T47D (cell line): ENCODE measurements around the gene ATXN2.

Experiments
- DNase-seq, 2 experiments: peaks; one replicate each; pipeline versions ENCODE4 v3.0.0 to v3.0.0-alpha.2; 2011 to 2012; ENCODE audit warnings: low read depth in 1 of 2, low spot score in 1 of 2
- JUND ChIP-seq: IDR thresholded peaks from 2 replicates; pipeline ENCODE4 v1.6.1; 2012; ENCODE audit warnings: low read depth
- in situ Hi-C: cut with HindIII; loops from 2 replicates; pipeline ENCODE4 v1.10.0; 2016; ENCODE audit warnings: low sequenced_read_pairs, low pct_unique_long_range_greater_than_20kb

The ATXN2 gene

DNA sequence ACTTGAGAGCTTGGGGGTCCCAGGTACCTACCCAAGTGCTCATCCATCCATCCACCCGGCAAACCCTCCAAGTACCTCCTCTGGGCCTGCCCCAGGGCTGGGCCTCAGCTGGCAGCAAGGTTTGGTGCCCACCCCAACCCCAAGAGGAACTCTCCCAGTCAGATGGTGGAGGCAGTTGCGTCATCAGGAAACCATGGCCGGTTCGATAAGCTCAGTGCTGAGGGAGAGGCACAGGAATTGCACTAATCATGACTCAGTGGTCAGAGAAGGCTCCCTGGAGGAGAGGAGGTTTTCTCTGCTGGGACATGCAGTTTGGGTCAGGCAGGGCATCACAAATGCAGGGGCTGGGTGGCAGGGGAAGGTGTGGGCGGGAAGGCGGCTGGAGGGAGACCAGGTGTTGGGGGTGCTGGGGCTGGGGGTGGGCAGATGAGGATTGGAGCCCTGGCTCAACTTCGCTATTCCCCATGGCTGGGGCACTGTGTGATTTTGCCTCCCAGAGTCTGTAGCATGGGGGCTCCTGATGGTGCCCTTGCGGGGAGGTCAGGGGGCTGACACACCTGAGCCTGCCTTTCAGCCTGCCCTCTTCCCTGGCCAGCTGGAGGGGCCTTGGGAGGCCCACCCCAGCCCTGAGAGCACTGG lies 161.2 kb downstream of the ATXN2 start:
- DNase-seq = no peak
- in situ Hi-C loops = no loop called here
- no peak for TF ChIP-seq JUND

DNA sequence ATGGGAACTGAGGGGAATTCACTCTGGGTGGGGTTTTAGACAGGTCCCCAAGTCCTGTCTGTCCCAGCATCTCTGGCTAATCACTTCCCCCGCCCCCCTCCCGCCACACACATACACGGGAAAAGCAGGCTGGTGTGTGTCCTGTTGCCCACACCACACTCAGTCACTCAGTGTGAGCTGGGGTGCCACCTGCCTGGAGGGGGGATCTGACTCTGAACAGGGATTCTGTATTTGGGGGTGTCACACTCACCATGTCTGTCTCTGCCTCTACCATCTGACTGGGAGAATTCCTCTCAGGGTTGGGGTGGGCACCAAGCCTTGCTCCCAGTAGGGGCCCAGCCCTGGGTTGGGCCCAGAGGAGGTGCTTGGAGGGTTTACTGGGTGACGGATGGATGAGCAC lies 162.3 kb downstream of the ATXN2 start:
- no peak for DNase-seq
- TF ChIP-seq JUND = no peak
- in situ Hi-C loops = no loop called here

- in situ Hi-C loops = no loop called here
These were observed 162.8 kb downstream of the ATXN2 start for GRCh38 chr12:111436266-111436665.

DNA sequence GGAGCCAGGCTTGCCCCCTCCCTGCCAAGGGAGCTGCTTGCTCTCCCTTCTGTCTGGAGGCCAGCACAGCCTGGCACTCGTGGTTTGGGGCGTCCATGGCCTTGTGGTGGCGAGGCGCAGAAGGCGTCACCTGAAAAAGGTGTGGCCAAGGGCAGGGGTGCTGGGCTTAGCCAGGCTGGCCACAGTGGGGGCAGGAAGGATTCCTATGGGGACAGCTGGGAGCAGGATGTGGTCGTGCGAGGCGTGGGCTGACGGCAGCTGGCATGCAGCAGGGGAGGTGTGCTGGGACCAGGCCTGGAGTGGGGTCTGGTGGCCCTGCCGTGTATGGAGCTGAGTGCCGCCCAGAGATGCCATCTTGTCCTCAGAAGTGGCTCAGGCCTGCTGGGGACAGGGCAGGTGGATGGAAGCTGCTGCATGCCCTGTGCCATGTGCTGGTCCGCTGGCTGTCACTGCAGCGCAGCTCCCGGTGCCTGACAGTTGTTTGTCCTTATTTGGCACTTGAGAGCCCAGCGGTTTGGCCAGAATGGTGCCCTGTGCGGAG lies 163.4 kb downstream of the ATXN2 start:
- in situ Hi-C loops = no loop called here
- DNase-seq = no peak
- TF ChIP-seq JUND = no peak

More at GRCh38 chr12:111436266-111436665, 162.8 kb downstream of the ATXN2 start:
- no peak for TF ChIP-seq JUND
- DNase-seq = no peak

DNA sequence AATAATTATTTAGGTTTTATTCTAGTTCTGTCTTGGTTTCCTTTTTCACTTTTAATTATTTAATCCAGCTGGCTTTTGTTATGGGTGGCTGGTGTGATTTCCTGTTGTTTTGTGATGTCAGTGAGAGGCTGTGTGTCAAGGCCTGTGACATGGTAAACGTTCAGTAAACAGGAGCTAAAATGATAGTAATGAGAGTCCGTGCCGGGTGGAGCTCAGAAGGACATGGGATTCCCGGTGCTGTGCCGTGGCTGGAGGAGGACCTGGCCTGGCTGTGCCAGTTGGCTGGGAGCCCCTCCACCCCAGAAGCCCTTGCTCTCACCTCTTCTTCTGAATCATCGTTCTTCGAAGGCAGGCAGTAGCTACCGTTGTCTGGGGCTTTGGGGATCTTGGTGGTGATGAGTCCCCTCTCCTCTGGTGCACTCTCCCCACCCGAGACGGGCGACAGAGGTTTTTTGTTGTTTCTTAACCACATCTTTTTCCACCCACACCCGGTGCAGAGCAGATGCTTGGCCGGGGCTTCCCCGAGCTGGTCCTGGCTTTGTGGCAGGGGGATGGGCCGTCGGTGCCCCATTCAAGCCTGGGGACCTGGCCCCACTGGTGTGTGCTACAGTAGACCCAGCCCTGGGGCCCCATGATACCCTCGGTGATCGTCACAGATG lies 164.3 kb downstream of the ATXN2 start:
- in situ Hi-C loops = no loop called here
- TF ChIP-seq JUND = no peak
- no peak for DNase-seq

DNA sequence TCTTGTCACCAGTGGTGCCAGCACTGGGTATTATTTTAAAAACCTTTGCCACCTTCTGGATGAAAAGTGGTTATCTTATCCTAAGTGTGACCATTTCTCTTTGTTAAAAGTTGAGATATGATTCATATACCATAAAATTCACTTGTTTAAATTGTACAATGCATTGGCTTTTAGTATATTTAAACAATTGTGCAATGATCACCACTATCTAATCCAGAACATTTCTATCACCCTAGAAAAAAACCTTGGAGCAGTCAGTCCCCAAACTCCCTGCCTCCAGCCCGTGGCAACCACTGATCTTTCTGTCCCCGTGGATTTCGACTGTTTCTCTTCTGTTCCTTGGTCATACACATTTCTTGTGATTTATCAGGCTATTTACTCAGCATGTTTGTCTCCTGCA lies 165.1 kb downstream of the ATXN2 start:
- in situ Hi-C loops = no loop called here
- no peak for TF ChIP-seq JUND
- no peak for DNase-seq

- no peak for DNase-seq
- in situ Hi-C loops = no loop called here
These were observed 167.3 kb downstream of the ATXN2 start for GRCh38 chr12:111431772-111432171.

GRCh38 chr12:111430433-111431353 lies 168.4 kb downstream of the ATXN2 start:
- TF ChIP-seq JUND = no peak
- in situ Hi-C loops = no loop called here
- DNase-seq = no peak

More at GRCh38 chr12:111431772-111432171, 167.3 kb downstream of the ATXN2 start:
- no peak for TF ChIP-seq JUND

- no peak for TF ChIP-seq JUND
- DNase-seq = no peak
- in situ Hi-C loops = no loop called here
These were observed 169.2 kb downstream of the ATXN2 start for GRCh38 chr12:111429828-111430432.

DNA sequence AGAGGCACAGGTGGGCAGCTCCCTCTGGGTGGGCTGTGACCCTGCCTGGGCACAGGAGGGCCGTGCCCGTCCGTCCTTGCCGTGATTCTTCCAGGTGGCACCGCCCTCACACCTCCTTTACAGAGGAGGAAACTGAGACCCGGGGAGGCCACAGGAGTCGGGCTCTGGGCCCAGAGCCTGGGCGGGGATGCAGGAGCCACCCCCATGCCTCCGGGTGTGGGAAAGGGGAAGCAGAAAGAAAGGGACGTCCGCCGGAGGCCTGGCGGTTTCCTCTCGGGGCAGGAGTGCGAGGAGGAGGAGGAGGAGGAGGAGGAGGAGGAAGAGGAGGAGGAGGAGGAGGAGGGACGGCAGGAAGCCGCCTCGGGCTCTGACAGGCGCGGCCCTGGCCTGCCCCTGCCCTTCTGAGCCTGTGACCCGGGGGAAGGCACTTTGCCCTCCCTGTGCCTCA lies 170.4 kb downstream of the ATXN2 start:
- in situ Hi-C loops = no loop called here
- DNase-seq = no peak
- TF ChIP-seq JUND = no peak

GRCh38 chr12:111428081-111428727 lies 170.9 kb downstream of the ATXN2 start:
- in situ Hi-C loops = no loop called here
- DNase-seq = no peak
- TF ChIP-seq JUND = no peak
